Lower leg skin (tissue), 3 donors: ENCODE results near the gene NOX1.

Experiments used
- POLR2A ChIP-seq, 2 donors: fragments of 450-650 bp; IDR thresholded peaks; one replicate each; pipeline ENCODE4 v1.6.1; 2016 to 2017; ENCODE audit warnings: antibody characterized with exemption in 2 of 2, mild to moderate bottlenecking in 1 of 2, moderate library complexity in 1 of 2
- TF ChIP-seq, protein P1 (sequence below), 3 donors: fragments of 450-650 bp; IDR thresholded peaks; one replicate each; pipeline ENCODE4 v1.5.1; 2016; ENCODE audit warnings: antibody characterized with exemption in 3 of 3, mild to moderate bottlenecking in 3 of 3, moderate library complexity in 2 of 3

DNA sequence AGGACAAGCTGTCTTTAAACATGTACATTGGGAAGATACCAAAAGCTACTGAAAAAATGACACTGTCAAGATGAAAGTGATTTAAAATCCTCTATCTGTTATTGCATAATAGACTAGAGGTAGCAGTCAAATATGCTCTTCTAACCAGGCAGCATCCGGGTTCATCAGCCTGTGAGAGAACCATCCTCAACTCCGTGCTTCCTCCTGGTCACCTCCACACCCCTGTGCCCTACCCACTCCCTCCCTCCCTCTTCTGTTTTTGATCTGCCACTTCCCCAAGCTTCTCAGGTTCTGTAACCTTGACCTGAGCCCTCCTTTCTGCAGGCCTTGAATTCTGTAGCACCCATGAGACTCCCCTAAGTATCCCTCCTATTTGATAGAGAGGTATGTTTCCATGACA lies 5.9 kb downstream of the NOX1 start:
- TF ChIP-seq, protein P1, sequence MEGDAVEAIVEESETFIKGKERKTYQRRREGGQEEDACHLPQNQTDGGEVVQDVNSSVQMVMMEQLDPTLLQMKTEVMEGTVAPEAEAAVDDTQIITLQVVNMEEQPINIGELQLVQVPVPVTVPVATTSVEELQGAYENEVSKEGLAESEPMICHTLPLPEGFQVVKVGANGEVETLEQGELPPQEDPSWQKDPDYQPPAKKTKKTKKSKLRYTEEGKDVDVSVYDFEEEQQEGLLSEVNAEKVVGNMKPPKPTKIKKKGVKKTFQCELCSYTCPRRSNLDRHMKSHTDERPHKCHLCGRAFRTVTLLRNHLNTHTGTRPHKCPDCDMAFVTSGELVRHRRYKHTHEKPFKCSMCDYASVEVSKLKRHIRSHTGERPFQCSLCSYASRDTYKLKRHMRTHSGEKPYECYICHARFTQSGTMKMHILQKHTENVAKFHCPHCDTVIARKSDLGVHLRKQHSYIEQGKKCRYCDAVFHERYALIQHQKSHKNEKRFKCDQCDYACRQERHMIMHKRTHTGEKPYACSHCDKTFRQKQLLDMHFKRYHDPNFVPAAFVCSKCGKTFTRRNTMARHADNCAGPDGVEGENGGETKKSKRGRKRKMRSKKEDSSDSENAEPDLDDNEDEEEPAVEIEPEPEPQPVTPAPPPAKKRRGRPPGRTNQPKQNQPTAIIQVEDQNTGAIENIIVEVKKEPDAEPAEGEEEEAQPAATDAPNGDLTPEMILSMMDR (IDR thresholded peaks at IDR 0.05), result no peak
- TF ChIP-seq POLR2A (IDR thresholded peaks at IDR 0.05), result no peak
